Measurements from ENCODE around the gene SIRT3. TPM values are rescaled to one million over a fixed set of nuclear protein-coding genes. Genes with fewer than 3 reads are reported as not detected.

SIRT3 gene
- total and polyA plus RNA-seq, 2 experiments from 2014 or later = 14.9 to 15.5 TPM

DNA sequence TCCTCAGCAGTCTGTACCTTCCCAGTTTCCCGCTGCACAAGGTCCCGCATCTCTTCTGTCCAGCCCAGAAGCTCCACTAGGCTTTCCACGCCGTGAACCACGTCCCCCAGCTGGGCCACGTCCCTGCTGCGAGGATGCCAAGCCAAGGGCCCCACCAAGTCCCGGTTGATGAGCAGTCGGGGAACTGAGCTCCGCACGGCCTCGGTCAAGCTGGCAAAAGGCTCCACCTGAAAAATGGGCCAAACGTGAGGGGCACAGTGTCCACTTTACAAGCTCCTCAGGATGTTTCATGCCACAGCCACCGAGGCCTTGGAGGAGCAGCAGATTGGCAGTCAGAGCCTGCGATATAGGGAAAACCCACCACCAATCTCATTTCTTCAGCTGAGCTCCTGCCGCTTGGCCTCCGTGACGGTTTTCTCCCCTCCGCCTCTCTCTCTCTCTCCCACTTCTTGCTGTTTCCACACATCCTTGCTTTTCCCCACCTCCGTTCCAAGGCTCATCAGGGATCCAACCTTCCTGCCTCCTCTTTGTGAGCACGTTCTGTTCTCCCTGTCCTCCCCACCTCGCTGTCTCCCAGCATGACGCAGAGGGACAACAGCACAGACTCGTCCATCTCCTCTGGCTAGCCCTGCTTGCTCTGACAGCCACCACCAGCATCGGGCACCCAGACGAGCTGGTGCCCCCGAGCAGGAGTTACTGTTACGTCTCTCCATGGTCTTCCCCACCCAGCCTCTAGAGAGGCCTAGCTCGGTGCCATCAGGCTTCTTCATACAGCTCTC, 17.1 kb downstream of the SIRT3 start:
- DNase-seq = no peak
- Histone ChIP-seq H3K27me3 (replicated peaks; ENCODE audit: insufficient read depth) (no peaks in the 10 kb centered on the region), H3K9me3 (ENCODE audit: low read depth) (no peaks in the 10 kb centered on the region), H3F3A (ENCODE audit: insufficient read depth) (peaks cover 23% of the 10 kb centered on the region), H3K4me1 (ENCODE audit: insufficient read depth) (no peaks in the 10 kb centered on the region), H3K79me2 (ENCODE audit: insufficient read depth) (0 out of 2 replicates have a peak, but pooled peaks cover 1% of the 10 kb centered on the region), H4K20me1 (ENCODE audit: insufficient read depth) (no peaks in the 10 kb centered on the region), H2AFZ (no peak overlapping the region), H3K9me2 (ENCODE audit: insufficient read depth) (no peaks in the 10 kb centered on the region), H3K36me3 (ENCODE audit: low read depth) (peaks cover 16% of the 10 kb centered on the region), H3K4me3 (no peak overlapping the region), H3K27ac (no peak overlapping the region), H3K9ac (no peak overlapping the region), H3K4me2 (ENCODE audit: unreplicated experiment) (no peak overlapping the region)
- in situ Hi-C loops (cut with MboI) = no loop called here
- no peak for TF ChIP-seq EZH2 (IDR thresholded peaks at IDR 0.05; ENCODE audit: insufficient read depth, poor library complexity, severe bottlenecking)
- TF ChIP-seq EZH2phosphoT487 (IDR thresholded peaks at IDR 0.05; ENCODE audit: insufficient read depth, low read depth) = no peak
- WGBS, 2 experiments (ENCODE audit: low coverage in 1 of 2, low lambda C conversion rate in 2 of 2, missing lambda C conversion rate in 2 of 2) = 89 to 90% methylated on average over 27 to 29 of the region's 29 CpGs

DNA sequence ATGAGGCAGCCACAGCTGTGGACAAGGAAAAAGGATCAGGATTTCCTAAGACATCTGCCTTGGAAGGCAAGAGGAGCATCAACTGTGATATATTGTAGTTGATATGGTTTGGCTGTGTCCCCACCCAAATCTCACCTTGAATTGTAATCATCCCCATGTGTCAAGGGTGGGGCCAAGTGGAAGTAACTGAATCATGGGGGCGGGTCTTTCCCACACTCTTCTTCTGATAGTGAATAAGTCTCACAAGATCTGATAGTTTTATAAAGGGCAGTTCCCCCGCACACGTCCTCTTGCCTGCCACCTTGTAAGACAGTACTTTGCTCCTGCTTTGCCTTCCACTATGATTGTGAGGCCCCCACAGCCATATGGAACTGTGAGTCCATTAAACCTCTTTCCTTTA, 18.4 kb downstream of the SIRT3 start:
- H3K27ac ChIP-seq = no peak overlapping the region
- TF ChIP-seq EZH2 (IDR thresholded peaks at IDR 0.05; ENCODE audit: insufficient read depth, poor library complexity, severe bottlenecking) (no peak), EZH2phosphoT487 (IDR thresholded peaks at IDR 0.05; ENCODE audit: insufficient read depth, low read depth) (no peak)
- 85 to 90% methylated on average over 3 of the region's 3 CpGs for WGBS, 2 experiments (ENCODE audit: low coverage in 1 of 2, low lambda C conversion rate in 2 of 2, missing lambda C conversion rate in 2 of 2)

GRCh38 chr11:216081-216974, 19.8 kb downstream of the SIRT3 start:
- no peaks in the 10 kb centered on the region for H4K20me1 ChIP-seq (ENCODE audit: insufficient read depth)
- H3K27me3 ChIP-seq (replicated peaks; ENCODE audit: insufficient read depth) = no peaks in the 10 kb centered on the region
- H3K4me2 ChIP-seq (ENCODE audit: unreplicated experiment) = no peak overlapping the region
- no peak overlapping the region for H3K9ac ChIP-seq
- no peaks in the 10 kb centered on the region for H3K9me2 ChIP-seq (ENCODE audit: insufficient read depth)
- peaks cover 4% of the 10 kb centered on the region; the same call in 1 of the 2 replicates for H3K4me1 ChIP-seq (ENCODE audit: insufficient read depth)
- H3F3A ChIP-seq (ENCODE audit: insufficient read depth) = peaks cover 34% of the 10 kb centered on the region
- 84 to 87% methylated on average over 11 of the region's 11 CpGs for WGBS, 2 experiments (ENCODE audit: low coverage in 1 of 2, low lambda C conversion rate in 2 of 2, missing lambda C conversion rate in 2 of 2)
- H2AFZ ChIP-seq = no peak overlapping the region
- in situ Hi-C loops (cut with MboI) = no loop called here
- H3K9me3 ChIP-seq (ENCODE audit: low read depth) = no peaks in the 10 kb centered on the region
- 0 out of 2 replicates have a peak overlapping the region, but pooled peaks have one; percentile 1 for H3K27ac ChIP-seq
- DNase-seq = no peak
- no peak overlapping the region for H3K4me3 ChIP-seq
- H3K79me2 ChIP-seq (ENCODE audit: insufficient read depth) = peaks cover 25% of the 10 kb centered on the region
- peaks cover 41% of the 10 kb centered on the region for H3K36me3 ChIP-seq (ENCODE audit: low read depth)
- TF ChIP-seq EZH2 (IDR thresholded peaks at IDR 0.05; ENCODE audit: insufficient read depth, poor library complexity, severe bottlenecking) (no peak), EZH2phosphoT487 (IDR thresholded peaks at IDR 0.05; ENCODE audit: insufficient read depth, low read depth) (no peak)

More for the DNA sequence above, 18.4 kb downstream of the SIRT3 start:
- no peak overlapping the region for H3K9ac ChIP-seq
- H3K4me3 ChIP-seq = no peak overlapping the region
- H3K4me2 ChIP-seq (ENCODE audit: unreplicated experiment) = no peak overlapping the region
- H3K9me3 ChIP-seq (ENCODE audit: low read depth) = no peaks in the 10 kb centered on the region
- no peaks in the 10 kb centered on the region for H3K9me2 ChIP-seq (ENCODE audit: insufficient read depth)
- H4K20me1 ChIP-seq (ENCODE audit: insufficient read depth) = no peaks in the 10 kb centered on the region
- peaks cover 12% of the 10 kb centered on the region for H3K79me2 ChIP-seq (ENCODE audit: insufficient read depth)
- no peak for DNase-seq
- H3K36me3 ChIP-seq (ENCODE audit: low read depth) = peaks cover 27% of the 10 kb centered on the region
- peaks cover 31% of the 10 kb centered on the region for H3F3A ChIP-seq (ENCODE audit: insufficient read depth)
- H2AFZ ChIP-seq = no peak overlapping the region
- no peaks in the 10 kb centered on the region for H3K27me3 ChIP-seq (replicated peaks; ENCODE audit: insufficient read depth)
- in situ Hi-C loops (cut with MboI) = no loop called here
- no peaks in the 10 kb centered on the region for H3K4me1 ChIP-seq (ENCODE audit: insufficient read depth)

DNA sequence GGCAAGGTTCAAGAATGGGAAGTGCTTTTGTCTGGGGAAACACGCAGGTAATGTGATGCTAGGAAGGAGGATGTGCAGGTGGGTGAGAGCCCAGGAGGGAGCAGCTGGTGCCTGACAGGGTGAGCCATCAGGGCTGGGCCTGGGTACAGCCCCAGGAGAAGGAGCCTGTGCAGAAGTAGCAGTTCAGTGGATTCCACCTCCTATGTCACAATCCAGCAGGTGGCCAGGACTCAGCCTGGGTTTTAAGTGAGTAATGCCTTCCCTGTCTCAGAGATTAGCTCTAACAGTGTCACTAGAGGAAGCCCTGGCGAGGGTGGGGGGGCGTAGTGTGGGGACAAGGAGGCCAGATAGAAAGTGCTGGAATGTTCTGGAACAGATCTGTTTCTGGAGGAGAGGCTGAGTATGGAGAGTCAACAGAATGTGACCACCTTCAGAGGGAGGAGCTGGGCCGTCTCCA, 20.5 kb downstream of the SIRT3 start:
- Histone ChIP-seq H3K9me3 (ENCODE audit: low read depth) (no peaks in the 10 kb centered on the region), H3K4me3 (no peak overlapping the region), H3K27ac (0 out of 2 replicates have a peak overlapping the region, but pooled peaks have one; percentile 1), H3K4me2 (ENCODE audit: unreplicated experiment) (no peak overlapping the region), H2AFZ (no peak overlapping the region), H3F3A (ENCODE audit: insufficient read depth) (peaks cover 34% of the 10 kb centered on the region), H3K9me2 (ENCODE audit: insufficient read depth) (no peaks in the 10 kb centered on the region), H3K9ac (no peak overlapping the region), H3K79me2 (ENCODE audit: insufficient read depth) (peaks cover 33% of the 10 kb centered on the region), H3K4me1 (ENCODE audit: insufficient read depth) (peaks cover 11% of the 10 kb centered on the region), H3K36me3 (ENCODE audit: low read depth) (peaks cover 48% of the 10 kb centered on the region), H4K20me1 (ENCODE audit: insufficient read depth) (no peaks in the 10 kb centered on the region), H3K27me3 (replicated peaks; ENCODE audit: insufficient read depth) (no peaks in the 10 kb centered on the region)
- peak; percentile 36 for DNase-seq
- TF ChIP-seq EZH2 (IDR thresholded peaks at IDR 0.05; ENCODE audit: insufficient read depth, poor library complexity, severe bottlenecking) (no peak), EZH2phosphoT487 (IDR thresholded peaks at IDR 0.05; ENCODE audit: insufficient read depth, low read depth) (no peak)
- WGBS, 2 experiments (ENCODE audit: low coverage in 1 of 2, low lambda C conversion rate in 2 of 2, missing lambda C conversion rate in 2 of 2) = 75 to 81% methylated on average over 4 of the region's 4 CpGs
- in situ Hi-C loops (cut with MboI) = no loop called here

Measured in GM23248 (cell line).